Neuronal stem cell (in vitro differentiated cells): Measurements from ENCODE around the gene EIF4E1B.

Source experiments
- DNase-seq: peaks from one replicate; pipeline ENCODE4 v3.0.0-alpha.2; 2013; ENCODE audit warnings: low spot score
- H2AFZ ChIP-seq: one replicate; pipeline ENCODE4 v1.6.1; 2013; ENCODE audit warnings: mild to moderate bottlenecking, low read length, inconsistent platforms
- H2AK5ac ChIP-seq: 2 replicates; pipeline ENCODE4 v1.6.1; 2013; ENCODE audit warnings: low read depth, mild to moderate bottlenecking, inconsistent platforms, low read length, moderate library complexity, mixed read lengths
- H2BK120ac ChIP-seq: 2 replicates; pipeline ENCODE4 v1.6.1; 2013; ENCODE audit warnings: low read depth, mild to moderate bottlenecking, inconsistent platforms, low read length, moderate library complexity, mixed read lengths
- H2BK12ac ChIP-seq: one replicate; pipeline ENCODE4 v1.6.1; 2013; ENCODE audit warnings: low read length, inconsistent platforms
- H2BK15ac ChIP-seq: 2 replicates; pipeline ENCODE4 v1.6.1; 2013; ENCODE audit warnings: mild to moderate bottlenecking, low read length, inconsistent platforms, mixed read lengths
- H2BK5ac ChIP-seq: one replicate; pipeline ENCODE4 v1.6.1; 2013; ENCODE audit warnings: inconsistent platforms, mild to moderate bottlenecking, low read length, moderate library complexity
- H3K14ac ChIP-seq: one replicate; pipeline ENCODE4 v1.6.1; 2013; ENCODE audit warnings: low read length, inconsistent platforms
- H3K18ac ChIP-seq: 2 replicates; pipeline ENCODE4 v1.6.1; 2013; ENCODE audit warnings: low read length, inconsistent platforms
- H3K23ac ChIP-seq: 2 replicates; pipeline ENCODE4 v1.6.1; 2013; ENCODE audit warnings: low read depth, mild to moderate bottlenecking, mixed read lengths, low read length, inconsistent platforms; ENCODE audit not compliant: poor library complexity
- H3K27ac ChIP-seq: replicated peaks from 3 replicates; pipeline ENCODE4 v1.5.1; 2013; ENCODE audit warnings: low read length, inconsistent platforms
- H3K27me3 ChIP-seq, 3 experiments: 2 replicates each; pipeline ENCODE4 v1.6.1; 2013; ENCODE audit warnings: low read length in 3 of 3, mild to moderate bottlenecking in 2 of 3, inconsistent platforms in 1 of 3, low read depth in 1 of 3, mixed read lengths in 1 of 3, moderate library complexity in 1 of 3; ENCODE audit not compliant: control insufficient read depth in 3 of 3, insufficient read depth in 3 of 3
- H3K36me3 ChIP-seq, 2 donors: replicated peaks in 1 of 2; 2 replicates each; pipeline ENCODE4 v1.6.1; 2013; ENCODE audit warnings: low read length in 2 of 2; ENCODE audit not compliant: control insufficient read depth in 2 of 2, insufficient read depth in 2 of 2
- H3K4ac ChIP-seq: 2 replicates; pipeline ENCODE4 v1.6.1; 2013; ENCODE audit warnings: inconsistent platforms, mild to moderate bottlenecking, low read length, moderate library complexity
- H3K4me1 ChIP-seq, 2 donors: 1 replicate in 1 of 2; 2 replicates in 1 of 2; pipeline ENCODE4 v1.6.1; 2013; ENCODE audit warnings: low read length in 2 of 2, low read depth in 1 of 2; ENCODE audit not compliant: control insufficient read depth in 2 of 2, insufficient read depth in 1 of 2
- H3K4me2 ChIP-seq: one replicate; pipeline ENCODE4 v1.6.1; 2013; ENCODE audit warnings: mild to moderate bottlenecking, low read length, inconsistent platforms; ENCODE audit not compliant: insufficient read depth, poor library complexity, severe bottlenecking
- H3K4me3 ChIP-seq, 2 donors: 2 replicates each; pipeline ENCODE4 v1.5.1; 2013; ENCODE audit warnings: low read length in 2 of 2, mild to moderate bottlenecking in 2 of 2, inconsistent platforms in 1 of 2, moderate library complexity in 1 of 2
- H3K79me1 ChIP-seq: one replicate; pipeline ENCODE4 v1.6.1; 2013; ENCODE audit warnings: low read depth, mild to moderate bottlenecking, inconsistent platforms, low read length, moderate library complexity
- H3K9ac ChIP-seq: one replicate; pipeline ENCODE4 v1.6.1; 2013; ENCODE audit warnings: mild to moderate bottlenecking, low read depth, low read length, inconsistent platforms; ENCODE audit not compliant: poor library complexity
- H3K9me3 ChIP-seq, 2 donors: replicated peaks in 1 of 2; 2 replicates each; pipeline versions ENCODE3 to v1.6.1; 2013; ENCODE audit warnings: low read length in 2 of 2, mild to moderate bottlenecking in 2 of 2, inconsistent platforms in 1 of 2, low read depth in 1 of 2, mixed read lengths in 1 of 2, moderate library complexity in 1 of 2; ENCODE audit not compliant: control insufficient read depth in 2 of 2, insufficient read depth in 1 of 2
- H4K8ac ChIP-seq: one replicate; pipeline ENCODE4 v1.6.1; 2013; ENCODE audit warnings: low read depth, mild to moderate bottlenecking, inconsistent platforms, low read length, moderate library complexity
- H4K91ac ChIP-seq: one replicate; pipeline ENCODE4 v1.6.1; 2013; ENCODE audit warnings: low read length, low read depth, mild to moderate bottlenecking, inconsistent platforms; ENCODE audit not compliant: poor library complexity
- WGBS, 2 donors: extraction: QIAGEN DNeasy Blood & Tissue Kit; methylation state at CpG; one replicate each; pipeline ENCODE4 v1.1.7; 2013; ENCODE audit warnings: missing lambda C conversion rate in 2 of 2, mixed read lengths in 1 of 2; ENCODE audit not compliant: insufficient read length in 2 of 2, insufficient replicate concordance in 1 of 2; ENCODE audit errors: extremely low coverage in 2 of 2; 5-methylcytosine and 5-hydroxymethylcytosine counted together

The EIF4E1B gene

GRCh38 chr5:176640616-176641015 is 10.1 kb downstream of the EIF4E1B start:
- Histone ChIP-seq H3K9me3 (no peaks in the 10 kb centered on the region), H2BK12ac (no peak overlapping the region), H3K36me3 (no peaks in the 10 kb centered on the region), H3K4me2 (no peak overlapping the region), H2BK5ac (no peak overlapping the region), H3K27ac (no peak overlapping the region), H2BK120ac (no peak overlapping the region), H3K9ac (no peak overlapping the region), H2AFZ (no peak overlapping the region), H3K4ac (no peak overlapping the region), H3K27me3 (peaks cover 0 to 91% (median 0%) of the 10 kb centered on the region in 3 experiments), H2AK5ac (no peak overlapping the region), H2BK15ac (no peak overlapping the region), H3K14ac (no peak overlapping the region), H3K18ac (no peak overlapping the region), H3K4me3 (no peak overlapping the region), H4K91ac (no peak overlapping the region), H3K79me1 (no peaks in the 10 kb centered on the region), H3K23ac (no peak overlapping the region), H4K8ac (no peak overlapping the region), H3K4me1 (peaks cover 0 to 8% of the 10 kb centered on the region in 2 donors)
- DNase-seq = no peak
- no CpG with 5 or more reads among the region's 4 CpGs for WGBS, 2 donors

- Histone ChIP-seq H3K4me2 (no peak overlapping the region), H3K27me3 (peaks cover 0 to 78% (median 0%) of the 10 kb centered on the region in 3 experiments), H3K79me1 (no peaks in the 10 kb centered on the region), H3K14ac (no peak overlapping the region), H3K27ac (no peak overlapping the region), H2BK5ac (no peak overlapping the region), H2AFZ (no peak overlapping the region), H3K23ac (no peak overlapping the region), H4K91ac (no peak overlapping the region), H3K9me3 (no peaks in the 10 kb centered on the region), H3K36me3 (no peaks in the 10 kb centered on the region), H2AK5ac (peak overlapping the region; percentile 89), H3K4me3 (no peak overlapping the region), H4K8ac (no peak overlapping the region), H3K18ac (peak overlapping the region; percentile 81), H3K9ac (peak overlapping the region; percentile 1), H2BK120ac (no peak overlapping the region), H2BK15ac (peak overlapping the region; percentile 38), H3K4me1 (peaks cover 2 to 13% of the 10 kb centered on the region in 2 donors), H3K4ac (no peak overlapping the region), H2BK12ac (no peak overlapping the region)
- no peak for DNase-seq
- no CpG with 5 or more reads among the region's 15 CpGs for whole genome bisulfite sequencing, 2 donors
These were observed 12.4 kb downstream of the EIF4E1B start for GRCh38 chr5:176642675-176643490.

- Histone ChIP-seq H3K4me2 (no peak overlapping the region), H3K14ac (no peak overlapping the region), H3K27ac (no peak overlapping the region), H3K9ac (peak overlapping the region; percentile 50), H3K4me3 (no peak overlapping the region), H3K4me1 (peaks cover 4 to 19% of the 10 kb centered on the region in 2 donors), H4K8ac (no peak overlapping the region), H2AK5ac (peak overlapping the region; percentile 97), H3K4ac (no peak overlapping the region), H2AFZ (no peak overlapping the region), H3K36me3 (no peaks in the 10 kb centered on the region), H3K18ac (peak overlapping the region; percentile 44), H2BK15ac (peak overlapping the region; percentile 81), H3K27me3 (peaks cover 0 to 71% (median 2%) of the 10 kb centered on the region in 3 experiments), H4K91ac (no peak overlapping the region), H3K9me3 (no peaks in the 10 kb centered on the region), H3K79me1 (peaks cover 2% of the 10 kb centered on the region), H2BK12ac (no peak overlapping the region), H2BK120ac (no peak overlapping the region), H3K23ac (peak overlapping the region; percentile 13), H2BK5ac (no peak overlapping the region)
- WGBS, 2 donors = no CpG with 5 or more reads among the region's 11 CpGs
- no peak for DNase-seq
These were observed 13.2 kb downstream of the EIF4E1B start for GRCh38 chr5:176643491-176644219.

- Histone ChIP-seq H3K27me3 (peaks cover 0 to 67% (median 4%) of the 10 kb centered on the region in 3 experiments), H3K4me1 (peaks cover 4 to 19% of the 10 kb centered on the region in 2 donors), H3K79me1 (peaks cover 2% of the 10 kb centered on the region), H3K18ac (peak overlapping the region; percentile 44), H4K91ac (no peak overlapping the region), H4K8ac (no peak overlapping the region), H2BK120ac (no peak overlapping the region), H3K9ac (no peak overlapping the region), H2BK15ac (no peak overlapping the region), H2BK12ac (no peak overlapping the region), H3K4ac (no peak overlapping the region), H2AFZ (no peak overlapping the region), H2BK5ac (no peak overlapping the region), H3K9me3 (no peaks in the 10 kb centered on the region), H3K14ac (no peak overlapping the region), H2AK5ac (peak overlapping the region; percentile 35), H3K4me3 (no peak overlapping the region), H3K27ac (no peak overlapping the region), H3K4me2 (no peak overlapping the region), H3K23ac (no peak overlapping the region), H3K36me3 (no peaks in the 10 kb centered on the region)
- no CpG with 5 or more reads among the region's 9 CpGs for WGBS, 2 donors
- DNase-seq = no peak
These were observed 13.8 kb downstream of the EIF4E1B start for GRCh38 chr5:176644294-176644693.
